Loucy (cell line): ENCODE data around the gene ST7L.

Experiments used
- EZH2phosphoT487 ChIP-seq: fragments of 200-600 bp; IDR thresholded peaks from 2 replicates; pipeline ENCODE4 v1.6.1; 2018; ENCODE audit warnings: antibody characterized with exemption, mild to moderate bottlenecking, moderate library complexity, borderline replicate concordance
- TF ChIP-seq, protein P1 (sequence below): fragments of 200-600 bp; sonication (generic); conservative IDR thresholded peaks from 2 replicates; pipeline ENCODE4 v1.5.1; 2014; ENCODE audit warnings: mild to moderate bottlenecking, antibody characterized with exemption, low read length

DNA sequence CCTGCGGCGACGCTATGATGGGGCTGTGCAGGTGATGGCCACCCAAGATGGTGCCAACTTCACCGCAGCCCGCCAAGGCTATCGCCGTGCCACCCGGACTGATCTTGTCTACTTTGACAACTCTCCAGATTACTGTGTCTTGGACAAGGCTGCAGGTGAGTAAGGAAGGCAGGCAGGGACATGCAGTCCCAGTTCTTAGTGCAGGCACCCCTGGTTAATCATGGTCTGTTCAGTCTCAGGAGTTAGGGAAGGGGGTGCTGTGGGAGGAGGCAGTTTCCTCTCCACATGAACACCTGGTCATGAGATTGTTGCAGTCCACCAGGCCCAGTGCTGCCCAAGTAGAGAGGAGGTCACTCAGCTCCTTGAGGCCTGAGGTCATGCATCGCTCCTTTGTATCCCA, 101.7 kb downstream of the ST7L start:
- TF ChIP-seq, protein P1, sequence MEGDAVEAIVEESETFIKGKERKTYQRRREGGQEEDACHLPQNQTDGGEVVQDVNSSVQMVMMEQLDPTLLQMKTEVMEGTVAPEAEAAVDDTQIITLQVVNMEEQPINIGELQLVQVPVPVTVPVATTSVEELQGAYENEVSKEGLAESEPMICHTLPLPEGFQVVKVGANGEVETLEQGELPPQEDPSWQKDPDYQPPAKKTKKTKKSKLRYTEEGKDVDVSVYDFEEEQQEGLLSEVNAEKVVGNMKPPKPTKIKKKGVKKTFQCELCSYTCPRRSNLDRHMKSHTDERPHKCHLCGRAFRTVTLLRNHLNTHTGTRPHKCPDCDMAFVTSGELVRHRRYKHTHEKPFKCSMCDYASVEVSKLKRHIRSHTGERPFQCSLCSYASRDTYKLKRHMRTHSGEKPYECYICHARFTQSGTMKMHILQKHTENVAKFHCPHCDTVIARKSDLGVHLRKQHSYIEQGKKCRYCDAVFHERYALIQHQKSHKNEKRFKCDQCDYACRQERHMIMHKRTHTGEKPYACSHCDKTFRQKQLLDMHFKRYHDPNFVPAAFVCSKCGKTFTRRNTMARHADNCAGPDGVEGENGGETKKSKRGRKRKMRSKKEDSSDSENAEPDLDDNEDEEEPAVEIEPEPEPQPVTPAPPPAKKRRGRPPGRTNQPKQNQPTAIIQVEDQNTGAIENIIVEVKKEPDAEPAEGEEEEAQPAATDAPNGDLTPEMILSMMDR, result no peak
- TF ChIP-seq EZH2phosphoT487, result no peak
